HEK293 (cell line): Measurements from ENCODE around the gene DPF3.

Source experiments
- BCL11A ChIP-seq: fragments of 450-650 bp; formaldehyde crosslinking; IDR thresholded peaks from 2 replicates; pipeline ENCODE4 v1.5.1; 2016; ENCODE audit warnings: low read depth, missing biosample characterization, missing genetic modification characterization
- CTCF ChIP-seq: fragments of 450-650 bp; formaldehyde crosslinking; IDR thresholded peaks from 2 replicates; pipeline ENCODE4 v1.5.1; 2016; ENCODE audit warnings: missing biosample characterization, missing genetic modification characterization
- ZBTB11 ChIP-seq: fragments of 450-650 bp; formaldehyde crosslinking; conservative IDR thresholded peaks from 2 replicates; pipeline ENCODE4 v1.5.1; 2016; ENCODE audit warnings: low read depth, missing biosample characterization, missing genetic modification characterization
- ZBTB21 ChIP-seq: fragments of 450-650 bp; formaldehyde crosslinking; IDR thresholded peaks from 2 replicates; pipeline ENCODE4 v1.5.1; 2017; ENCODE audit warnings: missing biosample characterization, missing genetic modification characterization
- ZNF114 ChIP-seq: fragments of 450-650 bp; formaldehyde crosslinking; IDR thresholded peaks from 2 replicates; pipeline ENCODE4 v1.5.0; 2017; ENCODE audit warnings: missing biosample characterization, missing genetic modification characterization
- ZNF274 ChIP-seq, 2 experiments: fragments of 200-500 bp in 1 of 2; fragments of 450-650 bp in 1 of 2; sonication (Bioruptor generic) in 1 of 2; formaldehyde crosslinking in 1 of 2; IDR thresholded peaks; 2 replicates each; pipeline versions ENCODE4 v1.5.1 to v1.6.1; 2014 to 2016; ENCODE audit warnings: borderline replicate concordance in 1 of 2, inconsistent platforms in 1 of 2, low read length in 1 of 2, missing biosample characterization in 1 of 2, missing genetic modification characterization in 1 of 2
- ZNF580 ChIP-seq: fragments of 450-650 bp; formaldehyde crosslinking; IDR thresholded peaks from 2 replicates; pipeline ENCODE4 v1.5.1; 2016; ENCODE audit warnings: missing biosample characterization, missing genetic modification characterization
- ZNF660 ChIP-seq: fragments of 450-650 bp; IDR thresholded peaks from 2 replicates; pipeline ENCODE4 v1.5.1; 2018; ENCODE audit warnings: missing biosample characterization, mild to moderate bottlenecking, missing genetic modification characterization
- ZNF768 ChIP-seq: fragments of 450-650 bp; formaldehyde crosslinking; IDR thresholded peaks from 2 replicates; pipeline ENCODE4 v1.5.1; 2018; ENCODE audit warnings: missing biosample characterization, mild to moderate bottlenecking, missing genetic modification characterization
- ZNF837 ChIP-seq: fragments of 450-650 bp; formaldehyde crosslinking; IDR thresholded peaks from 2 replicates; pipeline ENCODE4 v1.5.1; 2016; ENCODE audit warnings: missing biosample characterization, missing genetic modification characterization
- TF ChIP-seq, protein P1 (sequence below): fragments of 450-650 bp; formaldehyde crosslinking; IDR thresholded peaks from 2 replicates; pipeline ENCODE4 v1.5.1; 2016; ENCODE audit warnings: missing biosample characterization, missing genetic modification characterization

DNA sequence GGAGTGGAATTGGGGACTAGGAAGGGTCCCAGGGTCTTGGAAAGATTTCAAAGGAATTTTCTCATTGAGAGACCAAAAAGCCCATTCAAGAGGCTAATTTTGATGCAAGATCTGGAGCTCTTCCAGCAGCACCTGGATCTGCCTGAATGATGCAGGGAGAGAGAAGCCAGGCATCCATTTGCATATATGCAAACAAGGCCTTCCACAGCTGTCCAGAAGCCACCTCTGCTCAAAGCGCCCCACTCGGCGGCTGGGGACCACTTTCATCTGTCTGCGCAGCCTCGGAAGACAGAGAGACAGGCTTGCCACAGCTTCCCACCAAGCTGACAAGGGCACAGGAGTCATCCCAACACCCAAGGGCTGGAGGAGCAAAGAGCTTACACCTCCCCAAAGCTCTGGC lies 295.6 kb downstream of the DPF3 start:
- no peak for TF ChIP-seq CTCF (tag by site-specific recombination)
- TF ChIP-seq, protein P1, sequence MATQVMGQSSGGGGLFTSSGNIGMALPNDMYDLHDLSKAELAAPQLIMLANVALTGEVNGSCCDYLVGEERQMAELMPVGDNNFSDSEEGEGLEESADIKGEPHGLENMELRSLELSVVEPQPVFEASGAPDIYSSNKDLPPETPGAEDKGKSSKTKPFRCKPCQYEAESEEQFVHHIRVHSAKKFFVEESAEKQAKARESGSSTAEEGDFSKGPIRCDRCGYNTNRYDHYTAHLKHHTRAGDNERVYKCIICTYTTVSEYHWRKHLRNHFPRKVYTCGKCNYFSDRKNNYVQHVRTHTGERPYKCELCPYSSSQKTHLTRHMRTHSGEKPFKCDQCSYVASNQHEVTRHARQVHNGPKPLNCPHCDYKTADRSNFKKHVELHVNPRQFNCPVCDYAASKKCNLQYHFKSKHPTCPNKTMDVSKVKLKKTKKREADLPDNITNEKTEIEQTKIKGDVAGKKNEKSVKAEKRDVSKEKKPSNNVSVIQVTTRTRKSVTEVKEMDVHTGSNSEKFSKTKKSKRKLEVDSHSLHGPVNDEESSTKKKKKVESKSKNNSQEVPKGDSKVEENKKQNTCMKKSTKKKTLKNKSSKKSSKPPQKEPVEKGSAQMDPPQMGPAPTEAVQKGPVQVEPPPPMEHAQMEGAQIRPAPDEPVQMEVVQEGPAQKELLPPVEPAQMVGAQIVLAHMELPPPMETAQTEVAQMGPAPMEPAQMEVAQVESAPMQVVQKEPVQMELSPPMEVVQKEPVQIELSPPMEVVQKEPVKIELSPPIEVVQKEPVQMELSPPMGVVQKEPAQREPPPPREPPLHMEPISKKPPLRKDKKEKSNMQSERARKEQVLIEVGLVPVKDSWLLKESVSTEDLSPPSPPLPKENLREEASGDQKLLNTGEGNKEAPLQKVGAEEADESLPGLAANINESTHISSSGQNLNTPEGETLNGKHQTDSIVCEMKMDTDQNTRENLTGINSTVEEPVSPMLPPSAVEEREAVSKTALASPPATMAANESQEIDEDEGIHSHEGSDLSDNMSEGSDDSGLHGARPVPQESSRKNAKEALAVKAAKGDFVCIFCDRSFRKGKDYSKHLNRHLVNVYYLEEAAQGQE (tag by site-specific recombination), result no peak
- no peak for TF ChIP-seq ZNF580 (tag by site-specific recombination)
- no peak for TF ChIP-seq ZBTB11 (tag by site-specific recombination)
- TF ChIP-seq ZNF660 (tag by site-specific recombination), result no peak
- TF ChIP-seq ZBTB21 (tag by site-specific recombination), result no peak
- no peak for TF ChIP-seq BCL11A
- TF ChIP-seq ZNF114 (tag by site-specific recombination), result no peak
- no peak for TF ChIP-seq ZNF274 (IDR thresholded peaks at IDR 0.05; ENCODE audit: low read length)
- TF ChIP-seq ZNF274 (tag by site-specific recombination; IDR thresholded peaks at IDR 0.05; ENCODE audit: borderline replicate concordance), result no peak
- TF ChIP-seq ZNF768, result no peak
- no peak for TF ChIP-seq ZNF837
